Natural killer cell (primary cell): ENCODE measurements around the gene DOLPP1. TPM values are rescaled to one million over a fixed set of nuclear protein-coding genes. Genes with fewer than 3 reads are reported as not detected.
A peak's percentile ranks its signal among the peaks of the same experiment; 100 is the strongest.

ENCODE experiments used
- ATAC-seq, 3 donors: fragments of 150-1000 bp in 2 of 3; fragments of 200-7000 bp in 1 of 3; cut with Tn5 transposase; 1 replicate in 1 of 3; 2 replicates in 2 of 3; pipeline ENCODE4 v1.10.0; 2021; ENCODE audit warnings: mild to moderate bottlenecking in 2 of 3, moderate library complexity in 2 of 3
- DNase-seq, 2 donors: peaks; one replicate each; pipeline versions ENCODE4 v3.0.0 to v3.0.0-alpha.2; 2013 to 2021; ENCODE audit warnings: mixed read lengths in 1 of 2
- H3K27ac ChIP-seq: one replicate; pipeline ENCODE4 v1.5.1; 2013; ENCODE audit warnings: mild to moderate bottlenecking, low read length
- H3K27me3 ChIP-seq: one replicate; pipeline ENCODE4 v1.6.1; 2013; ENCODE audit warnings: low read length; ENCODE audit not compliant: control insufficient read depth, insufficient read depth
- H3K36me3 ChIP-seq: one replicate; pipeline ENCODE4 v1.6.1; 2013; ENCODE audit warnings: low read length; ENCODE audit not compliant: control insufficient read depth, insufficient read depth
- H3K4me1 ChIP-seq: one replicate; pipeline ENCODE4 v1.6.1; 2013; ENCODE audit warnings: low read length; ENCODE audit not compliant: control insufficient read depth, insufficient read depth
- H3K4me3 ChIP-seq: one replicate; pipeline ENCODE4 v1.5.1; 2013; ENCODE audit warnings: low read length
- H3K9me3 ChIP-seq: one replicate; pipeline ENCODE4 v1.6.1; 2013; ENCODE audit warnings: low read length; ENCODE audit not compliant: control insufficient read depth, insufficient read depth
- H3K27ac Mint-ChIP-seq, 2 donors: one replicate each; pipeline ENCODE4 v1.8.0; 2022; ENCODE audit warnings: mild to moderate bottlenecking in 2 of 2, mixed read lengths in 2 of 2, moderate library complexity in 1 of 2
- H3K27me3 Mint-ChIP-seq, 2 donors: one replicate each; pipeline ENCODE4 v1.8.0; 2022; ENCODE audit warnings: low read depth in 2 of 2, mixed read lengths in 2 of 2
- H3K36me3 Mint-ChIP-seq: one replicate; pipeline ENCODE4 v1.8.0; 2022; ENCODE audit warnings: mixed read lengths
- H3K4me1 Mint-ChIP-seq, 2 donors: one replicate each; pipeline ENCODE4 v1.8.0; 2022; ENCODE audit warnings: mixed read lengths in 2 of 2
- H3K4me3 Mint-ChIP-seq: one replicate; pipeline ENCODE4 v1.8.0; 2022; ENCODE audit warnings: mild to moderate bottlenecking, moderate library complexity, mixed read lengths
- H3K9me3 Mint-ChIP-seq, 2 donors: one replicate each; pipeline ENCODE4 v1.8.0; 2022; ENCODE audit warnings: mixed read lengths in 2 of 2
- WGBS: methylation state at CpG from one replicate; pipeline ENCODE4 v1.1.7; 2013; ENCODE audit warnings: missing lambda C conversion rate; ENCODE audit not compliant: insufficient coverage; 5-methylcytosine and 5-hydroxymethylcytosine counted together
- intact Hi-C: fragments of 100-400 bp; cut with micrococcal nuclease; formaldehyde crosslinking; loops from one replicate; pipeline ENCODE4 v1.14.2; 2022
- total RNA-seq, 4 donors: library from RNA; stranded (reverse); fragments of 120-200 nt in 1 of 4; gene quantifications; one replicate each; pipeline versions ENCODE4 v1.2.3 to v1.2.4, GENCODE V29; 2013 to 2022
- TF ChIP-seq, protein P1 (sequence below): fragments of 200-600 bp; IDR thresholded peaks from one replicate; pipeline ENCODE4 v1.8.0; 2022; ENCODE audit warnings: antibody characterized with exemption

DOLPP1 gene
- total RNA-seq, 3 donors from 2014 or later (not counting 1 experiment from before 2014, with no cell fraction given), result 7.5 to 11.6 (median 7.8) TPM

DNA sequence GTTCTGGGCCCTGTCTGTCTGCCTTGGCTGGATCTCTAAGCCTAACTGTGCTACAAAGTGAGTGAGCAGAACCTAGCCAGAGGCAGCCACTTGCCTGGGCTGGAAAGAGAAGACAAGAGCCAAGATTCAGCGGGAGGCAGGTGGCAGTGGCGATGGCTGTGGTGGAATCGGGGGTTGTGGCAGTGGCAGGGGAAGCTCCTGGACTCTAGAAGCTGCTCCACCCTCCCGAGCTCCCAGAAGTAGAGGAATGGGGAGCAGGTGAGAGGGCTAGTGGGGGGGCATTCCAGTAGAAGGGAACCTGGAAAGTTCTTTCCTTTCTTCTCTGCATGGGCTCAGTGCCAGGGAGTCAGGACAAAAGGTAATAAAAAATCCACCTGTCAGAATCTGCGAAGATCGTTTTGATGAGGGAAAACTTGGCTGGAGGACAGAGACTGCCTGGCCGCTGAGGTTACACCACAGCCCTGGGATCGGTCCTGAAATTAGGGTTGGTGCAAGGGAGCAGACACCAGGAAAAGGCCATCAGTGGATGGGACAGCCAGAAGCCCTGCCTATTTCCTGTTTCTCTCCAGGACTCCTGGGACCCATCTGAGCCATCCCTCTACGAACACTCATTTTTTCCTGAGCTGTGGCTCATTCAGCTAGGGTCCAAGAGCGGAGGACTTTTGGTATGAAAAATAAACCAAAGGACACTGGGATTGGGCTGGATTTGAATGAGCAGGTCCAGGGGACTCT, 28.1 kb downstream of the DOLPP1 start:
- Histone ChIP-seq H3K27me3 (no peaks in the 10 kb centered on the region), H3K4me1 (peaks cover 25% of the 10 kb centered on the region), H3K4me3 (no peak overlapping the region), H3K27ac (no peak overlapping the region), H3K9me3 (no peaks in the 10 kb centered on the region), H3K36me3 (no peaks in the 10 kb centered on the region)
- WGBS, result 79% methylated on average over 10 of the region's 10 CpGs
- peak overlapping the region; percentile 11 to 92 for H3K27ac Mint-ChIP-seq
- H3K9me3 Mint-ChIP-seq, result no peaks in the 10 kb centered on the region
- H3K36me3 Mint-ChIP-seq, result no peaks in the 10 kb centered on the region
- H3K4me1 Mint-ChIP-seq, result peaks cover 17 to 24% of the 10 kb centered on the region in 2 donors
- TF ChIP-seq, protein P1, sequence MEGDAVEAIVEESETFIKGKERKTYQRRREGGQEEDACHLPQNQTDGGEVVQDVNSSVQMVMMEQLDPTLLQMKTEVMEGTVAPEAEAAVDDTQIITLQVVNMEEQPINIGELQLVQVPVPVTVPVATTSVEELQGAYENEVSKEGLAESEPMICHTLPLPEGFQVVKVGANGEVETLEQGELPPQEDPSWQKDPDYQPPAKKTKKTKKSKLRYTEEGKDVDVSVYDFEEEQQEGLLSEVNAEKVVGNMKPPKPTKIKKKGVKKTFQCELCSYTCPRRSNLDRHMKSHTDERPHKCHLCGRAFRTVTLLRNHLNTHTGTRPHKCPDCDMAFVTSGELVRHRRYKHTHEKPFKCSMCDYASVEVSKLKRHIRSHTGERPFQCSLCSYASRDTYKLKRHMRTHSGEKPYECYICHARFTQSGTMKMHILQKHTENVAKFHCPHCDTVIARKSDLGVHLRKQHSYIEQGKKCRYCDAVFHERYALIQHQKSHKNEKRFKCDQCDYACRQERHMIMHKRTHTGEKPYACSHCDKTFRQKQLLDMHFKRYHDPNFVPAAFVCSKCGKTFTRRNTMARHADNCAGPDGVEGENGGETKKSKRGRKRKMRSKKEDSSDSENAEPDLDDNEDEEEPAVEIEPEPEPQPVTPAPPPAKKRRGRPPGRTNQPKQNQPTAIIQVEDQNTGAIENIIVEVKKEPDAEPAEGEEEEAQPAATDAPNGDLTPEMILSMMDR, result no peak
- peak overlapping the region; percentile 74 for H3K4me3 Mint-ChIP-seq
- intact Hi-C loops, result no loop called here
- H3K27me3 Mint-ChIP-seq, result no peaks in the 10 kb centered on the region
- ATAC-seq (no peak), DNase-seq (no peak)

DNA sequence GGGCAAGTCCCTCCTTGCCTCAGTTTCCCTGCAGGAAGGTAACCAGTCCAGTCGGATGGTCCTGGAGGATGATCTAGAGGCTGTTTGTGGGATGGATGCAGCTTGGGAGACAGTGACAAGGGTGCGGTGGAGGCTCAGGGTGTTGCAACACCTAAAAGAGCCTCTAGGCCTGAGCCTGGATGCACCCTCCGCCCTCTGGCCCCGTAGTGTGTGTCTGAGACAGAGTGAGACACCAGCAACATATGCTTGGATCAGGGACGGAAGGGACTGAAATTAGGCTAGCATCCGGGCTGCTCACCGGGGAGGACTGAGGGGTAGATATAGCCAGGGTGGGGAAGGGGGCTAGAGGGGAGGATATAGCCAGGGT, 28.6 kb downstream of the DOLPP1 start:
- no peaks in the 10 kb centered on the region for H3K9me3 ChIP-seq
- no peak overlapping the region for H3K27ac ChIP-seq
- peak overlapping the region; percentile 11 to 92 for H3K27ac Mint-ChIP-seq
- ATAC-seq (no peak), DNase-seq (peak in 1 of 2 donors; percentile 45)
- H3K4me1 ChIP-seq, result peaks cover 25% of the 10 kb centered on the region
- intact Hi-C loops, result no loop called here
- no peaks in the 10 kb centered on the region for H3K27me3 ChIP-seq
- H3K4me3 ChIP-seq, result no peak overlapping the region
- no peaks in the 10 kb centered on the region for H3K36me3 Mint-ChIP-seq
- peak overlapping the region; percentile 74 for H3K4me3 Mint-ChIP-seq
- H3K36me3 ChIP-seq, result no peaks in the 10 kb centered on the region
- no peaks in the 10 kb centered on the region for H3K9me3 Mint-ChIP-seq
- 88% methylated on average over 7 of the region's 7 CpGs for WGBS
- TF ChIP-seq, protein P1, result no peak
- H3K27me3 Mint-ChIP-seq, result no peaks in the 10 kb centered on the region
- H3K4me1 Mint-ChIP-seq, result peaks cover 18 to 24% of the 10 kb centered on the region in 2 donors

DNA sequence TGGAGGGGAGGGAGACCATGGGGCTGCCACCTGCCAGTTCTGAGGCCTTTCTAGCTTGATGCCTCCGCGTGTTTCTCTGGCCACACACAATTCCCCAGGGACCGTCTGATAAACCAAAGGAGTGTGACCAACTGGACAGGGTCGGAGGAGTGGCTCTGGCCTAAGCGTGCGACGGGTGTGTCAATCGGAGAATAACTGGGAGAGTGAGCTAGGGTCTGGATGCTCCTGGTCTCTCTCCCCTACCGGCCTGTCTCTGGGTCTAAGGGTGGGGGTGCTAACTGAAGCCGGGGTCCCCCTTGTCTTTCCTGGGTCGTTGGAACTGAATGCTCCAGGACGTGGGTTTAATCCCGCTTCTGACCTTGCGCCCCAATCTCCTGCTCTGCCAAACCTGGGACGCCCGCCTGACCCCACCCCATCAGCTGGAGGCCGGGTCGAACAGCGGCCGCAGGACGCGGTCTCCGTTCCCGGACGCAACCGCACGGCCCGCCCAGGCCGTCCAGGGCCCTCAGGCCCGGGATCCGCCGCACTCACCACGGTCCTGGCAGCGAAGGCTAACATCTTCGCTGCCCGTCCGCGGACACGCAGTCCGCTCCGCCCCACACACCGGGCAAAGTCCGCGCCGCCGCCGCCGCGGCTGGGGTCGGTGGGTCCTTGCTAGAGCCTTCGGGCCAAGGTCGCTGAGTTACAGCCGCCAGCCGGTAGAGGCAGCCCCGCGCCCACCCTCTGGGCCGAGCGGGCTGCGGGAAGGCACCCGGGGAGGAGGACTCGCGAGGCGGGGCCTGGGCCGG, 29.2 kb downstream of the DOLPP1 start:
- Histone ChIP-seq H3K9me3 (no peaks in the 10 kb centered on the region), H3K27me3 (no peaks in the 10 kb centered on the region), H3K4me3 (peak overlapping the region; percentile 55), H3K27ac (no peak overlapping the region), H3K4me1 (peaks cover 25% of the 10 kb centered on the region), H3K36me3 (no peaks in the 10 kb centered on the region)
- Mint-ChIP-seq H3K9me3 (no peaks in the 10 kb centered on the region), H3K4me1 (peaks cover 23 to 24% of the 10 kb centered on the region in 2 donors), H3K4me3 (peak overlapping the region; percentile 89), H3K27ac (peak overlapping the region in 1 of 2 donors; percentile 92), H3K36me3 (no peaks in the 10 kb centered on the region), H3K27me3 (no peaks in the 10 kb centered on the region)
- ATAC-seq (no peak), DNase-seq (peak in 1 of 2 donors; percentile 34)
- TF ChIP-seq, protein P1, result no peak
- 10% methylated on average over 64 of the region's 64 CpGs for WGBS
- intact Hi-C loops, result loop anchor here (2.0 kb wide), 1 partner anchor 29 kb away; the partner anchor contains the start of gene DOLPP1
